Uterus (tissue), 4 donors: ENCODE data around the gene TGFBR1. TPM values are rescaled to one million over a fixed set of nuclear protein-coding genes. Genes with fewer than 3 reads are reported as not detected.

ENCODE experiments used
- DNase-seq, 2 donors: peaks; one replicate each; pipeline ENCODE4 v3.0.0-alpha.2; 2019 to 2020
- H3K27ac ChIP-seq, 2 donors: fragments of 200-600 bp; sonication (generic); 1 replicate in 1 of 2; 2 replicates in 1 of 2; pipeline ENCODE4 v1.5.1; 2016 to 2018
- H3K27me3 ChIP-seq, 2 donors: fragments of 200-600 bp; sonication (generic); one replicate each; pipeline ENCODE4 v1.5.1; 2018 to 2019; ENCODE audit warnings: control low read depth in 1 of 2
- H3K36me3 ChIP-seq, 2 donors: fragments of 200-600 bp; sonication (generic); one replicate each; pipeline ENCODE4 v1.5.1; 2019; ENCODE audit warnings: control low read depth in 1 of 2
- H3K4me1 ChIP-seq, 2 donors: fragments of 200-600 bp; sonication (generic); one replicate each; pipeline ENCODE4 v1.5.1; 2018 to 2019; ENCODE audit warnings: control low read depth in 1 of 2
- H3K4me3 ChIP-seq, 2 donors: fragments of 200-600 bp; sonication (generic); 1 replicate in 1 of 2; 2 replicates in 1 of 2; pipeline ENCODE4 v1.5.1; 2018 to 2019; ENCODE audit warnings: mild to moderate bottlenecking in 1 of 2
- H3K9me3 ChIP-seq, 2 donors: fragments of 200-600 bp; sonication (generic); one replicate each; pipeline ENCODE4 v1.5.1; 2019; ENCODE audit warnings: control low read depth in 1 of 2
- CTCF ChIP-seq, 4 experiments: fragments of 200-600 bp in 2 of 4; fragments of 450-650 bp in 2 of 4; sonication (generic) in 2 of 4; IDR thresholded peaks; one replicate each; pipeline ENCODE4 v1.5.1; 2016 to 2019; ENCODE audit warnings: antibody characterized with exemption in 4 of 4, mild to moderate bottlenecking in 2 of 4, moderate library complexity in 1 of 4
- POLR2A ChIP-seq, 2 donors: fragments of 450-650 bp; IDR thresholded peaks; one replicate each; pipeline ENCODE4 v1.6.1; 2016; ENCODE audit warnings: antibody characterized with exemption in 2 of 2, mild to moderate bottlenecking in 1 of 2, moderate library complexity in 1 of 2
- intact Hi-C: fragments of 100-400 bp; cut with DNase I; formaldehyde crosslinking; loops from one replicate; pipeline ENCODE4 v1.15.1; 2023; ENCODE audit warnings: low total_unique reads
- total RNA-seq, 4 donors: library from RNA; depleted of rRNA in 3 of 4; stranded (reverse); fragments of >200 nt in 3 of 4; gene quantifications; one replicate each; pipeline versions ENCODE4 v1.1.0 to v1.2.4, GENCODE V29; 2014 to 2023
- donor health status: DM: yes; HTN: yes; CAD: no.

Gene TGFBR1
- total RNA-seq, 4 donors from 2014 or later: 27.1 to 101 (median 41.3) TPM

GRCh38 chr9:99130069-99130468 is 25.2 kb downstream of the TGFBR1 start:
- Histone ChIP-seq H3K27me3 (no peaks in the 10 kb centered on the region), H3K9me3 (no peaks in the 10 kb centered on the region), H3K4me1 (peaks cover 0 to 4% of the 10 kb centered on the region in 2 donors), H3K27ac (no peak overlapping the region), H3K36me3 (no peaks in the 10 kb centered on the region), H3K4me3 (no peak overlapping the region)
- intact Hi-C loops: no loop called here
- TF ChIP-seq POLR2A (IDR thresholded peaks at IDR 0.05) (no peak), CTCF (IDR thresholded peaks at IDR 0.05) (no peak)
- DNase-seq: no peak

GRCh38 chr9:99133145-99133544 is 28.2 kb downstream of the TGFBR1 start:
- no peaks in the 10 kb centered on the region for H3K27me3 ChIP-seq
- no peak for TF ChIP-seq POLR2A (IDR thresholded peaks at IDR 0.05)
- TF ChIP-seq CTCF (IDR thresholded peaks at IDR 0.05): no peak
- no peaks in the 10 kb centered on the region for H3K9me3 ChIP-seq
- peaks cover 0 to 4% of the 10 kb centered on the region in 2 donors for H3K4me1 ChIP-seq
- no peak overlapping the region for H3K4me3 ChIP-seq
- no peak overlapping the region for H3K27ac ChIP-seq
- DNase-seq: no peak
- H3K36me3 ChIP-seq: no peaks in the 10 kb centered on the region
- intact Hi-C loops: no loop called here

- Histone ChIP-seq H3K27me3 (no peaks in the 10 kb centered on the region), H3K4me3 (no peak overlapping the region), H3K4me1 (no peaks in the 10 kb centered on the region), H3K9me3 (no peaks in the 10 kb centered on the region), H3K36me3 (no peaks in the 10 kb centered on the region), H3K27ac (no peak overlapping the region)
- no peak for DNase-seq
- intact Hi-C loops: no loop called here
- TF ChIP-seq POLR2A (IDR thresholded peaks at IDR 0.05) (no peak), CTCF (IDR thresholded peaks at IDR 0.05) (no peak)
These were observed 30.0 kb downstream of the TGFBR1 start for GRCh38 chr9:99134893-99135341.

GRCh38 chr9:99135456-99135855 is 30.5 kb downstream of the TGFBR1 start:
- no peak for TF ChIP-seq CTCF (IDR thresholded peaks at IDR 0.05)
- TF ChIP-seq POLR2A (IDR thresholded peaks at IDR 0.05): no peak
- Histone ChIP-seq H3K4me1 (no peaks in the 10 kb centered on the region), H3K27me3 (no peaks in the 10 kb centered on the region), H3K4me3 (no peak overlapping the region), H3K9me3 (no peaks in the 10 kb centered on the region), H3K27ac (no peak overlapping the region), H3K36me3 (no peaks in the 10 kb centered on the region)
- DNase-seq: no peak
- intact Hi-C loops: no loop called here

GRCh38 chr9:99137225-99137624 is 32.3 kb downstream of the TGFBR1 start:
- H3K4me3 ChIP-seq: no peak overlapping the region
- no peaks in the 10 kb centered on the region for H3K9me3 ChIP-seq
- DNase-seq: no peak
- intact Hi-C loops: no loop called here
- no peak overlapping the region for H3K27ac ChIP-seq
- H3K4me1 ChIP-seq: no peaks in the 10 kb centered on the region
- H3K36me3 ChIP-seq: no peaks in the 10 kb centered on the region
- H3K27me3 ChIP-seq: no peaks in the 10 kb centered on the region
- TF ChIP-seq CTCF (IDR thresholded peaks at IDR 0.05): no peak
- no peak for TF ChIP-seq POLR2A (IDR thresholded peaks at IDR 0.05)
